Epithelial cell of esophagus (primary cell): ENCODE measurements around the gene FLNC.

ENCODE experiments used
- DNase-seq: peaks from one replicate; pipeline ENCODE4 v3.0.0; 2010; ENCODE audit warnings: low read depth
- H3K4me3 ChIP-seq: 2 replicates; pipeline ENCODE4 v1.5.1; 2011; ENCODE audit warnings: mild to moderate bottlenecking, low read length, control low read depth
- CTCF ChIP-seq: IDR thresholded peaks from 2 replicates; pipeline ENCODE4 v1.5.1; 2011; ENCODE audit warnings: low read depth, mild to moderate bottlenecking, low read length, control low read depth, inconsistent platforms; ENCODE audit not compliant: insufficient read depth; ENCODE audit errors: missing control alignments

Gene FLNC

GRCh38 chr7:128841171-128841690, 11.0 kb downstream of the FLNC start:
- no peak overlapping the region for H3K4me3 ChIP-seq
- peak; percentile 9 for DNase-seq
- no peak for TF ChIP-seq CTCF

DNA sequence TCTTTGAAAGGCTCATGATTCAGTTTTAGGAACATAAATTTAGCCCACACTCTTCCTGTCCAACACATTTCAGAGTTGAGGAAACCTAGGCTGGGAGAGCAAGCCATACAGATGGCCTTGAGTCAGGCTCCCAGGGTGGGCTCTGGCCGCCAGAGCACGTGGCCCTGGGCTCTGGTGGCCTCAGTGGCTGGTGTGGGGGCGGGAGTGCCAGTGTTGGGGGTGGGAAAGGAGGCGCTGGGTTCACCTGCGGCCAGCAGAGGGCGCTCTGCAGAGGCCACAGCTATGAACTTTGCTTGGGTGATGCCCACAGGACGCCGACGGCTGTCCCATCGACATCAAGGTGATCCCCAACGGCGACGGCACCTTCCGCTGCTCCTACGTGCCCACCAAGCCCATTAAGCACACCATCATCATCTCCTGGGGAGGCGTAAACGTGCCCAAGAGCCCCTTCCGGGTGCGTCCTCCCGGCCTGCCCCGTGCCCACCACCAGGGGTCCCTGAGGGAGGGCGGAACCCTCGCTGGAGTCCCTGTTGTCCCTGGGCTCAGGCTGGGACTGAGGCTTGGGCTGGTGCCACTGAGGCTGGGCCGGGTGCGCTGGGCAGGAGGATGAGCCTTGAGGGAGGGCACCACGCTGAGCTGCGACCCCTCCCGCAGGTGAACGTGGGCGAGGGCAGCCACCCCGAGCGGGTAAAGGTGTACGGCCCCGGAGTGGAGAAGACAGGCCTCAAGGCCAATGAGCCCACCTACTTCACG, 11.9 kb downstream of the FLNC start:
- H3K4me3 ChIP-seq: no peak overlapping the region
- DNase-seq: peak; percentile 43
- TF ChIP-seq CTCF: peak; percentile 65

GRCh38 chr7:128842674-128843641, 12.8 kb downstream of the FLNC start:
- no peak overlapping the region for H3K4me3 ChIP-seq
- TF ChIP-seq CTCF: no peak
- DNase-seq: no peak

GRCh38 chr7:128843938-128844621, 13.9 kb downstream of the FLNC start:
- no peak for TF ChIP-seq CTCF
- DNase-seq: no peak
- H3K4me3 ChIP-seq: no peak overlapping the region

GRCh38 chr7:128844777-128845311, 14.6 kb downstream of the FLNC start:
- TF ChIP-seq CTCF: no peak
- no peak for DNase-seq
- H3K4me3 ChIP-seq: no peak overlapping the region

GRCh38 chr7:128845475-128845874, 15.3 kb downstream of the FLNC start:
- no peak for TF ChIP-seq CTCF
- H3K4me3 ChIP-seq: no peak overlapping the region
- DNase-seq: no peak
